ENCODE measurements around the gene MORN4. TPM values are rescaled to one million over a fixed set of nuclear protein-coding genes. Genes with fewer than 3 reads are reported as not detected.

The MORN4 gene
- total and polyA plus RNA-seq, 9 of the 15 experiments (the other 6 are each of a cell fraction or from before 2014, with no cell fraction given): 8.3 to 23.9 (median 11.7) TPM

GRCh38 chr10:97648562-97649404, 15.5 kb upstream of the MORN4 start (continued):
- TF ChIP-seq LCOR (CRISPR knock-in tag; IDR thresholded peaks at IDR 0.05): no peak
- no peak for TF ChIP-seq ZFP1 (CRISPR knock-in tag; IDR thresholded peaks at IDR 0.05)
- TF ChIP-seq THAP7 (CRISPR knock-in tag; IDR thresholded peaks at IDR 0.05): no peak
- TF ChIP-seq ZNF586 (CRISPR knock-in tag; conservative IDR thresholded peaks at IDR 0.05): no peak
- TF ChIP-seq ZNF316 (IDR thresholded peaks at IDR 0.05): no peak
- no peak for TF ChIP-seq ZNF12 (CRISPR knock-in tag; IDR thresholded peaks at IDR 0.05)
- peak; percentile 23; the same call in 1 of the 2 replicates for TF ChIP-seq SOX6 (IDR thresholded peaks at IDR 0.05)
- no peak for TF ChIP-seq PTTG1 (tag; IDR thresholded peaks at IDR 0.05; ENCODE audit: low read depth)
- TF ChIP-seq ARNT (IDR thresholded peaks at IDR 0.05): no peak
- TF ChIP-seq CBX8 (IDR thresholded peaks at IDR 0.05; ENCODE audit: borderline replicate concordance, extremely low read depth, low read depth, low read length, poor library complexity, severe bottlenecking): no peak
- TF ChIP-seq ZNF431 (CRISPR knock-in tag; IDR thresholded peaks at IDR 0.05): no peak
- TF ChIP-seq ESRRA (IDR thresholded peaks at IDR 0.05; ENCODE audit: borderline replicate concordance, low read depth): no peak
- TF ChIP-seq SREBF1 (IDR thresholded peaks at IDR 0.05; ENCODE audit: borderline replicate concordance, low read depth, low read length): no peak
- TF ChIP-seq TEAD4 (IDR thresholded peaks at IDR 0.05; ENCODE audit: low read length): peak; percentile 63
- no peak for TF ChIP-seq TEAD4 (CRISPR knock-in tag; IDR thresholded peaks at IDR 0.05; ENCODE audit: borderline replicate concordance)
- peak; percentile 62; the same call in 1 of the 2 replicates for TF ChIP-seq SMARCC2 (IDR thresholded peaks at IDR 0.05; ENCODE audit: low read depth)
- TF ChIP-seq PTBP1 (IDR thresholded peaks at IDR 0.05; ENCODE audit: low read depth, low read length): no peak
- TF ChIP-seq NFE2 (IDR thresholded peaks at IDR 0.05; ENCODE audit: low read depth): peak; percentile 22; the same call in 1 of the 2 replicates
- no peak for TF ChIP-seq HNRNPUL1 (IDR thresholded peaks at IDR 0.05; ENCODE audit: low read length)
- TF ChIP-seq ETV1 (tag; conservative IDR thresholded peaks at IDR 0.05; ENCODE audit: low read depth): peak; percentile 55
- TF ChIP-seq DIDO1 (tag; IDR thresholded peaks at IDR 0.05; ENCODE audit: low read depth): no peak
- no peak for TF ChIP-seq CCNT2 (IDR thresholded peaks at IDR 0.05; ENCODE audit: borderline replicate concordance, extremely low read depth, insufficient read length, low read depth, low read length)
- TF ChIP-seq SNRNP70 (optimal IDR thresholded peaks at IDR 0.05; ENCODE audit: low read depth, low read length): no peak
- TF ChIP-seq PML (IDR thresholded peaks at IDR 0.05; ENCODE audit: low read length): no peak
- no peak for TF ChIP-seq IRF1 (CRISPR knock-in tag; IDR thresholded peaks at IDR 0.05; ENCODE audit: borderline replicate concordance)
- no peak for TF ChIP-seq CBX3 (IDR thresholded peaks at IDR 0.05; ENCODE audit: borderline replicate concordance in 1 of 2, low read length in 2 of 2)
- no peak for TF ChIP-seq ZNF551 (CRISPR knock-in tag; IDR thresholded peaks at IDR 0.05)
- no peak for TF ChIP-seq ATF4 (CRISPR knock-in tag; IDR thresholded peaks at IDR 0.05)
